ENCODE results near the gene HDAC5.
"Not testable (repeated sequence)": the region's sequence is repeated elsewhere in the genome, so short reads cannot be mapped to it uniquely, and the experiment has no call there.

Gene HDAC5

DNA sequence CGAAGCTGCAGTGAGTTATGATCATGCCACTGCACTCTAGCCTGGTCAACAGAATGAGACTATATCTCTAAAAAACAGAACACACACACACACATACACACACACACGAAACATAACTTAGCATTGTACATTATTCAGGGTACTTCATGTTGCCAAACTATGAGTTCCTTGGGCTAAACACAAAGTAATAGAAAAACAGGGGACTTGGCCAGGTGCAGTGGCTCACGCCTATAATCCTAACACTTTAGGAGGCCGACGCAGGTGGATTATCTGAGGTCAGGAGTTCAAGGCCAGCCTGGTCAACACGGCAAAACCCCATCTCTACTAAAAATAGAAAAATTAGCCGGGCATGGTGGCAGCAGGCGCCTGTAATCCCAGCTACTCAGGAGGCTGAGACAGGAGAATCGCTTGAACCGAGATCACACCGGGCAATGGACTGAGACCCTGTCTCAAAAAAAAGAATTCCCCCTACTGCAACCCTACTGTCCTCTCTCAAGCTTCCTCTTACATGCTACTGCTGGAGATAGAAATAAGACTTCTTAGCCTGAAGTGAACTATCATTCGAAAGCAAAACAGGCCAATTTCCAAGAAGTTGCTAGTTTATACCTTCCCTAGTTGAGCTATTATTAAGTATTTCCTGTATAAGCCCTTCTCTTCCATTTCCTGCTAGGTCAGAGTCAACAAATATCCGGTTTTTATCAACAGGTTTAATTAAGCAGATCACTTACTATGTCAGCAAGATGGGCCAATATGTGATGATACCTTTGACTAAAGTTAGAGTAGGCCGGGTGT lies 64.1 kb downstream of the HDAC5 start:
- peak; percentile 84 for DNase-seq
- Histone ChIP-seq H3K4me3 (ENCODE audit: low read depth, low read length) (no peak overlapping the region), H3K9me3 (ENCODE audit: severe bottlenecking) (peaks cover 3% of the 10 kb centered on the region), H3K27ac (peak overlapping the region; percentile 69), H3K36me3 (peaks cover 98% of the 10 kb centered on the region), H3K27me3 (ENCODE audit: insufficient read depth, low read depth, severe bottlenecking) (no peaks in the 10 kb centered on the region)
- TF ChIP-seq, protein P1, sequence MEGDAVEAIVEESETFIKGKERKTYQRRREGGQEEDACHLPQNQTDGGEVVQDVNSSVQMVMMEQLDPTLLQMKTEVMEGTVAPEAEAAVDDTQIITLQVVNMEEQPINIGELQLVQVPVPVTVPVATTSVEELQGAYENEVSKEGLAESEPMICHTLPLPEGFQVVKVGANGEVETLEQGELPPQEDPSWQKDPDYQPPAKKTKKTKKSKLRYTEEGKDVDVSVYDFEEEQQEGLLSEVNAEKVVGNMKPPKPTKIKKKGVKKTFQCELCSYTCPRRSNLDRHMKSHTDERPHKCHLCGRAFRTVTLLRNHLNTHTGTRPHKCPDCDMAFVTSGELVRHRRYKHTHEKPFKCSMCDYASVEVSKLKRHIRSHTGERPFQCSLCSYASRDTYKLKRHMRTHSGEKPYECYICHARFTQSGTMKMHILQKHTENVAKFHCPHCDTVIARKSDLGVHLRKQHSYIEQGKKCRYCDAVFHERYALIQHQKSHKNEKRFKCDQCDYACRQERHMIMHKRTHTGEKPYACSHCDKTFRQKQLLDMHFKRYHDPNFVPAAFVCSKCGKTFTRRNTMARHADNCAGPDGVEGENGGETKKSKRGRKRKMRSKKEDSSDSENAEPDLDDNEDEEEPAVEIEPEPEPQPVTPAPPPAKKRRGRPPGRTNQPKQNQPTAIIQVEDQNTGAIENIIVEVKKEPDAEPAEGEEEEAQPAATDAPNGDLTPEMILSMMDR (IDR thresholded peaks at IDR 0.05; ENCODE audit: low read depth, low read length), result no peak

DNA sequence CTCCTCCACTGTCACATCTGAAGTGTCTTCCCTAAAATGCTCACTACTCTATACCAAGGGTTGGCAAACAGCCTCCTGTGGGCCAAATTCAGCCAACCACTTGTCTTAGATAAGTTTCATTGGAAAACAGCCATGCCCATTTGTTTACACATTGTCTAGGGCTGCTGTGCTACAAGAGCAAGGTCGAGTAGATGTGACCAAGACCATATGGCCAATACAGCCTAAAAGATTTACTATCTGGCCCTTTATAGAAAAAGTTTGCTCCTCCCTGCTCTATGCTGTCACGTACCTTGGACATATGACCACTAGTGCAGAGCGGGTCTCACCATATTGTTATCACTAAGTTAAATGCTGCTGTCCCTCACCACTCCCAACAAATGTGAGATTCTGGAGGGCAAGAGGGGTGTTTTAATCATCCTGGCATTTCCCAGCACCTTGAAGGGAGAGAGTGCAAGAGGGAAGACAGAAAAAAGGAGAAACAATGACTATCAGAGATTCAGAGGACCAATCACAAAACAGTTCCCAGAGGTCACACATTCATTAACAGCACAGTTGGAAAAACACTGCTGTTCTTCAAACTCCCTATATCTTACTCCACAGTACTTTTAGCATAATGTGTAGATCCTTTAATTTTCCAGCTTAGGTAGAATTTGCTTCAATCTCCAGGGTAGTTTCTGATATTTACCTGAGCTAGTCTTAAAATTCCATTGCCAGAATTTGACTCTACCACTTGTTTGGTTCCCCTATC lies 70.1 kb downstream of the HDAC5 start:
- Histone ChIP-seq H3K4me3 (ENCODE audit: low read depth, low read length) (no peak overlapping the region), H3K9me3 (ENCODE audit: severe bottlenecking) (no peaks in the 10 kb centered on the region), H3K27me3 (ENCODE audit: insufficient read depth, low read depth, severe bottlenecking) (no peaks in the 10 kb centered on the region), H3K36me3 (peaks cover 97% of the 10 kb centered on the region), H3K27ac (peak overlapping the region; percentile 12; the same call in 1 of the 2 replicates)
- TF ChIP-seq, protein P1 (IDR thresholded peaks at IDR 0.05; ENCODE audit: low read depth, low read length), result no peak
- no peak for DNase-seq

DNA sequence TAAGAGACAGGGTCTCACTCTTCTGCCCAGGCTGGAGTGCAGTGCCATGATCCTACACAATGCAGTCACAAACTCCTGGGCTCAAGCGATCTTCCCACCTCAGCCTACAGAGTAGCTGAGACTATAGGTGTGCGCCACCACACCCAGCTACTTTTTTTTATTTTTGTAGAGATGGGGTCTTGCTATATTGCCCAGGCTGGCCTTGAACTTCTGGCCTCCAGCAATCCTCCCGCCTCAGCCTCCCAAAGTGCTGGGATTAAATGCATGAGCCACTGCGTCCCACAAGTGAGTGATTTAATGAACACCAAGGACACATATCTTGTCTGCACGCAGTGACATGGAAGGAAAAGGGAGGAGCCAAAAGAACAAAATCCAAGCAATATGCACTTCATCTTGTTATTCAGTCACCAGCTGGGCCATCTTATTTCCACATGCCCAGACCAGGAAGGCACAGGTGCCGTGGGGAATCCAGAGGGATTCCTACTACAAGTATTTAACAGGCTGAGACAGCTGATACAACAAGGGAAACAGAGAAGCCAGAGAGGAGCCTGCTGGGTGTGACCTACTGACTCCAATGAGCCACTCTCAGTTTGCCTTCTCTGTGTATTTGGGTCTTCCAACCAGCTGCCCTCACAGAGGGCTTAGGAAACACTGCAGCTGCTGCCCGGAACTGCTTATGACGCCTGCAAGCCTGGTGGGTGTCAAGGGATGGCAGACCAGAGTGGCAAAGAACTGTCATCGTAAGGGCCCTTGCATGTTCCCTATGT lies 74.0 kb downstream of the HDAC5 start:
- H3K27ac ChIP-seq, result no peak overlapping the region
- no peak for DNase-seq
- TF ChIP-seq, protein P1 (IDR thresholded peaks at IDR 0.05; ENCODE audit: low read depth, low read length), result no peak
- H3K9me3 ChIP-seq (ENCODE audit: severe bottlenecking), result no peaks in the 10 kb centered on the region
- H3K27me3 ChIP-seq (ENCODE audit: insufficient read depth, low read depth, severe bottlenecking), result no peaks in the 10 kb centered on the region
- H3K36me3 ChIP-seq, result peaks cover 93% of the 10 kb centered on the region
- no peak overlapping the region for H3K4me3 ChIP-seq (ENCODE audit: low read depth, low read length)

DNA sequence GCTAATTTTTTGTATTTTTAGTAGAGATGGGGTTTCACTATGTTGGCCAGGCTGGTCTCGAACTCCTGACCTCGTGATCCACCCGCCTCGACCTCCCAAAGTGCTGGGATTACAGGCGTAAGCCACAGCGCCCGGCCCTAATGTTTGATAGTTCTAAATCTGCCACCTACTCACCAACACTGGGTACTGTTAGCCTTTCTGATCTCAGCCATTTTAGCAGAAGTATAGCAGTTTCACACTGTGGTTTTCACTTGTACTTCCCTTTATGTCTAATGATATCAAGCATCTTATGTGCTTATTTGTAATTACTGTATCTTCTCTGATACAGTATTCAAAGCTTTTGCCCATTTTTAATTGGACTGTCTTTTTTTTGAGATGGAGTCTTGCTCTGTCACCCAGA lies 76.5 kb downstream of the HDAC5 start:
- not testable (repeated sequence) for H3K27ac ChIP-seq; H3K9me3 ChIP-seq (ENCODE audit: severe bottlenecking); H3K27me3 ChIP-seq (ENCODE audit: insufficient read depth, low read depth, severe bottlenecking); H3K4me3 ChIP-seq (ENCODE audit: low read depth, low read length); DNase-seq
- peaks cover 87% of the 10 kb centered on the region for H3K36me3 ChIP-seq

DNA sequence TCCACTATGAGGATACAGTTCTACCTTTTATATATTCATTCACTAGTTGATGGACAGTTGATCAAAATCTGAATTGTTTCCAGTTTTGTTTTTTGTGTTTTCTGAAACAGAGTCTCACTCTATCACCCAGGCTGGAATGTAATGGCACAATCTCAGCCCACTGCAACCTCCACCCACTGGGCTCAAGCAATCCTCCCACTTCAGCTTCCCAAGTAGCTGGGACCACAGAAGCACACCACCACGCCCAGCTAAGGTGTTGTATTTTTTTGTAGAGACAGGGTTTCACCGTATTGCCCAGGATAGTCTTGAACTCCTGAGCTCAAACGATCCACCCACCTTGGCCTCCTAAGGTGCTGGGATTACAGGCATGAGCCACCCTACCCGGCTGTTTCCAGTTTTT lies 78.0 kb downstream of the HDAC5 start:
- no peak for DNase-seq
- peaks cover 74% of the 10 kb centered on the region for H3K36me3 ChIP-seq
- H3K27ac ChIP-seq, result no peak overlapping the region
- no peaks in the 10 kb centered on the region for H3K27me3 ChIP-seq (ENCODE audit: insufficient read depth, low read depth, severe bottlenecking)
- no peak overlapping the region for H3K4me3 ChIP-seq (ENCODE audit: low read depth, low read length)
- TF ChIP-seq, protein P1 (IDR thresholded peaks at IDR 0.05; ENCODE audit: low read depth, low read length), result no peak
- H3K9me3 ChIP-seq (ENCODE audit: severe bottlenecking), result no peaks in the 10 kb centered on the region

DNA sequence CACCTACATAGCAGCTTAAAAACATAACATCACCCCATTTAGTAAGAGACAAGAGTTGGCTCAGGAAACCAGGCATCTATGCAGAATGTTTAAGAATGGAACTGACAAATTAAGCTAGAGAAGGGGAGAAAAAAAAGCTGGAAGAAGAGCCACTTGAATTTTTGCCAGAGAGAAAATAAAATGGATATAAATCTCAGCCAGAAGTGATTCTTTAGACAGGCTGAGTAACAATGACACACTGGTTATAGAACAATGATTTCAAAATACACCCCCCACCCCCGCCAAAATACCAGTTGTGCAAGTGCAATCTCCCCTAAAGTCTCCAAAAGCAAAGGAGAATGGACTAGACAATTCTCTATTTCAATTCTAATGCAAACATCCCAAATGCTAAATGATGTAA lies 79.4 kb downstream of the HDAC5 start:
- TF ChIP-seq, protein P1 (IDR thresholded peaks at IDR 0.05; ENCODE audit: low read depth, low read length), result no peak
- no peak for DNase-seq
- no peak overlapping the region for H3K4me3 ChIP-seq (ENCODE audit: low read depth, low read length)
- H3K36me3 ChIP-seq, result peaks cover 73% of the 10 kb centered on the region
- no peaks in the 10 kb centered on the region for H3K27me3 ChIP-seq (ENCODE audit: insufficient read depth, low read depth, severe bottlenecking)
- H3K27ac ChIP-seq, result peak overlapping the region; percentile 12; the same call in 1 of the 2 replicates
- no peaks in the 10 kb centered on the region for H3K9me3 ChIP-seq (ENCODE audit: severe bottlenecking)

Measured in WERI-Rb-1 (cell line).